HepG2 (cell line): Measurements from ENCODE around the gene EHD4. TPM values are rescaled to one million over a fixed set of nuclear protein-coding genes. Genes with fewer than 3 reads are reported as not detected.

Experiments used
- ATAC-seq: fragments of 200-7000 bp; cut with Tn5 transposase; 3 replicates; pipeline ENCODE4 v1.9.1; 2020; ENCODE audit warnings: mild to moderate bottlenecking, moderate library complexity
- BruUV-seq: library from RNA; stranded (reverse); fragments of 400-500 nt; replicated peaks from 2 replicates; lab custom pipeline; 2021; lab: Mats Ljungman, UMichigan
- CTCF ChIA-PET: fragments of 300-600 bp; formaldehyde crosslinking; extraction: SDS; loops from one replicate; lab custom pipeline; 2021; ENCODE audit warnings: low total read pairs, inconsistent platforms, low intra/inter-chr PET ratio; lab: Yijun Ruan, JAX
- POLR2A ChIA-PET: fragments of 350-600 bp; sonication (Branson Sonifier 250); formaldehyde crosslinking; loops from one replicate; lab custom pipeline; 2020; ENCODE audit warnings: antibody characterized with exemption, inconsistent platforms; lab: Yijun Ruan, JAX
- DNase-seq: peaks from one replicate; pipeline ENCODE4 v3.0.0-alpha.2; 2015; ENCODE audit warnings: low spot score
- FAIRE-seq: peaks from 3 replicates; lab custom pipeline; 2011; peaks lifted over from hg19 to GRCh38; lab: Jason Lieb, UNC
- H2AFZ ChIP-seq: one replicate; pipeline ENCODE4 v1.6.1; 2011; ENCODE audit warnings: low read length, inconsistent platforms
- H3K27ac ChIP-seq: fragments of 300-600 bp; 3 replicates; pipeline ENCODE4 v1.8.0; 2011; ENCODE audit warnings: mixed run types, mild to moderate bottlenecking, mixed read lengths, low read length, inconsistent platforms; ENCODE audit not compliant: insufficient read depth; ENCODE audit errors: extremely low read length
- H3K27me3 ChIP-seq, 2 experiments: fragments of 200-600 bp in 1 of 2; 2 replicates in 1 of 2; 3 replicates in 1 of 2; pipeline versions ENCODE4 v1.6.0 to v1.8.0; 2011; ENCODE audit warnings: low read length in 2 of 2, mild to moderate bottlenecking in 2 of 2, moderate library complexity in 2 of 2, inconsistent platforms in 1 of 2; ENCODE audit not compliant: insufficient read depth in 2 of 2, control insufficient read depth in 1 of 2
- H3K36me3 ChIP-seq, 2 experiments: fragments of 200-600 bp in 1 of 2; replicated peaks in 1 of 2; 2 replicates in 1 of 2; 3 replicates in 1 of 2; pipeline versions ENCODE4 v1.5.1 to v1.8.0; 2011; ENCODE audit warnings: low read length in 2 of 2, inconsistent platforms in 1 of 2; ENCODE audit not compliant: insufficient read depth in 2 of 2, control insufficient read depth in 1 of 2
- H3K4me1 ChIP-seq: 2 replicates; pipeline ENCODE4 v1.5.1; 2012; ENCODE audit warnings: low read length, inconsistent platforms; ENCODE audit not compliant: insufficient read depth
- H3K4me2 ChIP-seq: 2 replicates; pipeline ENCODE4 v1.6.0; 2011; ENCODE audit warnings: low read depth, low read length, inconsistent platforms
- H3K4me3 ChIP-seq, 3 experiments: fragments of 200-600 bp in 1 of 3; sonication (generic), shearing (Covaris generic) in 1 of 3; replicated peaks in 1 of 3; 2 replicates each; pipeline ENCODE4 v1.5.1; 2011 to 2016; ENCODE audit warnings: low read length in 3 of 3, inconsistent platforms in 2 of 3, low read depth in 2 of 3, mild to moderate bottlenecking in 2 of 3, control low read depth in 1 of 3, mixed read lengths in 1 of 3; ENCODE audit not compliant: insufficient read depth in 1 of 3
- H3K79me2 ChIP-seq: one replicate; pipeline ENCODE4 v1.6.1; 2011; ENCODE audit warnings: low read length, inconsistent platforms; ENCODE audit not compliant: insufficient read depth
- H3K9ac ChIP-seq: 2 replicates; pipeline ENCODE4 v1.6.0; 2011; ENCODE audit warnings: mild to moderate bottlenecking, low read depth, low read length, inconsistent platforms; ENCODE audit not compliant: insufficient read depth
- H3K9me3 ChIP-seq: 2 replicates; pipeline ENCODE4 v1.5.1; 2012; ENCODE audit warnings: mild to moderate bottlenecking, low read length
- H4K20me1 ChIP-seq: 2 replicates; pipeline ENCODE4 v1.6.0; 2011; ENCODE audit warnings: inconsistent platforms, mild to moderate bottlenecking, low read length, moderate library complexity; ENCODE audit not compliant: insufficient read depth
- HNF4A ChIP-seq: sonication (generic); formaldehyde crosslinking; IDR thresholded peaks from 2 replicates; pipeline ENCODE4 v1.4.0; 2020; ENCODE audit warnings: missing genetic modification reagents
- NPAS2 ChIP-seq: sonication (generic); formaldehyde crosslinking; IDR thresholded peaks from 2 replicates; pipeline ENCODE4 v1.8.0; 2022; ENCODE audit warnings: mild to moderate bottlenecking, missing genetic modification reagents, borderline replicate concordance
- NR2C2 ChIP-seq: sonication (generic); formaldehyde crosslinking; IDR thresholded peaks from 2 replicates; pipeline ENCODE4 v1.4.0; 2020; ENCODE audit warnings: missing genetic modification reagents, mild to moderate bottlenecking, moderate library complexity, borderline replicate concordance
- PHB2 ChIP-seq: fragments of 450-650 bp; IDR thresholded peaks from 2 replicates; pipeline ENCODE4 v1.6.1; 2018; ENCODE audit not compliant: partially characterized antibody
- RFX1 ChIP-seq: fragments of 450-650 bp; IDR thresholded peaks from 2 replicates; pipeline ENCODE4 v1.6.1; 2017
- ZNF556 ChIP-seq: sonication (generic); formaldehyde crosslinking; IDR thresholded peaks from 2 replicates; pipeline ENCODE4 v1.4.0; 2020; ENCODE audit warnings: mild to moderate bottlenecking, missing genetic modification reagents, borderline replicate concordance
- ZNF761 ChIP-seq: sonication (generic); formaldehyde crosslinking; conservative IDR thresholded peaks from 2 replicates; pipeline ENCODE4 v1.4.0; 2020; ENCODE audit warnings: mild to moderate bottlenecking, missing genetic modification reagents
- ZNF816 ChIP-seq: sonication (generic); formaldehyde crosslinking; IDR thresholded peaks from 2 replicates; pipeline ENCODE4 v1.8.0; 2022; ENCODE audit warnings: missing genetic modification reagents, mild to moderate bottlenecking, borderline replicate concordance
- ZNF891 ChIP-seq: sonication (generic); formaldehyde crosslinking; IDR thresholded peaks from 2 replicates; pipeline ENCODE4 v1.5.0; 2020; ENCODE audit warnings: mild to moderate bottlenecking, missing genetic modification reagents
- WGBS: methylation state at CpG from one replicate; pipeline ENCODE4 v1.1.6; 2017; ENCODE audit warnings: low lambda C conversion rate; 5-methylcytosine and 5-hydroxymethylcytosine counted together
- in situ Hi-C: cut with HindIII; loops from 2 replicates; pipeline ENCODE4 v1.10.0; 2017; ENCODE audit warnings: low pct_unique_long_range_greater_than_20kb; ENCODE audit not compliant: extremely low pct_ligation_motif_present
- intact Hi-C: fragments of 100-400 bp; cut with micrococcal nuclease; formaldehyde crosslinking; loops from one replicate; pipeline ENCODE4 v1.10.0; 2022; ENCODE audit not compliant: unreplicated experiment
- polyA plus RNA-seq, 8 experiments: library from polyadenylated mRNA; depleted of rRNA in 3 of 8; stranded (reverse) in 7 of 8; unstranded in 1 of 8; fragments of >200 nt; fragmentation: Illumina TruSeq in 4 of 8; extraction: Trizol in 4 of 8; gene quantifications; 2 replicates each; pipeline versions ENCODE4 v1.2.1 to v1.2.3, GENCODE V29; 2011 to 2016; ENCODE audit warnings: low read depth in 4 of 8, missing spikeins in 1 of 8, mixed read lengths in 1 of 8; ENCODE audit not compliant: insufficient read depth in 1 of 8
- total RNA-seq, 5 experiments: library from RNA; depleted of rRNA; stranded (reverse); fragments of >200 nt; fragmentation: Illumina TruSeq; extraction: Trizol; gene quantifications; 2 replicates each; pipeline ENCODE4 v1.2.3, GENCODE V29; 2016; ENCODE audit warnings: low read depth in 1 of 5
- TF ChIP-seq, protein P1 (sequence below): sonication (generic); formaldehyde crosslinking; IDR thresholded peaks from 2 replicates; pipeline ENCODE4 v1.5.0; 2020; ENCODE audit warnings: mild to moderate bottlenecking, missing genetic modification reagents, borderline replicate concordance
- TF ChIP-seq, protein P2 (sequence below): sonication (generic); formaldehyde crosslinking; IDR thresholded peaks from 2 replicates; pipeline ENCODE4 v1.5.1; 2020; ENCODE audit warnings: missing genetic modification reagents, mild to moderate bottlenecking, borderline replicate concordance
- TF ChIP-seq, protein P3 (sequence below): sonication (generic); formaldehyde crosslinking; IDR thresholded peaks from 2 replicates; pipeline ENCODE4 v1.4.0; 2020; ENCODE audit warnings: missing genetic modification reagents
- TF ChIP-seq, protein P4 (sequence below): sonication (generic); formaldehyde crosslinking; IDR thresholded peaks from 2 replicates; pipeline ENCODE4 v1.4.0; 2020; ENCODE audit warnings: mild to moderate bottlenecking, low read depth, missing genetic modification reagents
- TF ChIP-seq, protein P5 (sequence below): sonication (generic); formaldehyde crosslinking; IDR thresholded peaks from 2 replicates; pipeline ENCODE4 v1.4.0; 2020; ENCODE audit warnings: mild to moderate bottlenecking, low read depth, missing genetic modification reagents
- TF ChIP-seq, protein P6 (sequence below): sonication (generic); formaldehyde crosslinking; IDR thresholded peaks from 2 replicates; pipeline ENCODE4 v1.8.0; 2022; ENCODE audit warnings: mild to moderate bottlenecking, missing genetic modification reagents, moderate library complexity

Gene EHD4
- total and polyA plus RNA-seq, 2 of the 13 experiments (the other 11 are each of a cell fraction or from before 2014, with no cell fraction given) = 3.1 to 4.8 TPM

DNA sequence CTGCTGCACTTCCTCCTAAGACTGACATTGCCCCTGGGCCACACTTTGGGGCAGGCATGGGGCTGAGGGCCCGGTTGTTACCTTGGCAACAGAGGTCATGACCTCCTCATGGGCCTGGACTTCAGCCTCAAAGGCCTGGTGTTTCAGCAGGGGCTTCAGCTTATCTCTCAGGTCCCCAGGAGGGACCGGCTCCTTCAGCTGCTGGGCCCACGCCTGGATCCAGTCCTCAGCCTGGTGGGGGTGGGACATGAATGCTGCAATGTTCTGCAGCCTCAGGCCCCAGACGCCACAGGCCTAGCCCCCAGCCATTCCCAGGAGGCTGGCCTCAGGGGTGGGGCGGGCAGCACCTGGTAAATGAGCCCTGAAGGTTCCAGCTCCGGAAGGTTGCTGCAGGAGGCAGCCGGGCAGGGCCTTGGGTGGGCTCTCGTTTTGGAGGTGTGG is 106.1 kb downstream of the EHD4 start:
- ChIA-PET POLR2A (no interaction called here), CTCF (no interaction called here)
- peak overlapping the region; percentile 76 for H3K4me2 ChIP-seq
- peak; percentile 52 for ATAC-seq
- H3K4me1 ChIP-seq = peaks cover 40% of the 10 kb centered on the region
- in situ Hi-C loops = no loop called here
- peak; percentile 31 for DNase-seq
- peak overlapping the region in 2 of 3 experiments; percentile 34 to 57; a peak in 4 of 6 replicates for H3K4me3 ChIP-seq
- H3K79me2 ChIP-seq = no peaks in the 10 kb centered on the region
- H3K27ac ChIP-seq = no peak overlapping the region
- no TSS peak for BruUV-seq
- 17% methylated on average over 1 of the region's 8 CpGs for WGBS
- intact Hi-C loops = no loop called here
- H3K9ac ChIP-seq = peak overlapping the region; percentile 44; the same call in 1 of the 2 replicates
- H3K27me3 ChIP-seq = peaks cover 9 to 61% of the 10 kb centered on the region in 2 experiments; a peak in 4 of 5 replicates
- H2AFZ ChIP-seq = no peak overlapping the region
- no peaks in the 10 kb centered on the region for H4K20me1 ChIP-seq
- FAIRE-seq = peak; percentile 12
- no peaks in the 10 kb centered on the region for H3K36me3 ChIP-seq
- no peaks in the 10 kb centered on the region for H3K9me3 ChIP-seq
- peak; percentile 69 for TF ChIP-seq RFX1
- no peak for TF ChIP-seq ZNF891 (CRISPR knock-in tag)
- peak; percentile 93 for TF ChIP-seq NR2C2 (CRISPR knock-in tag)
- TF ChIP-seq PHB2 = no peak
- TF ChIP-seq, protein P1, sequence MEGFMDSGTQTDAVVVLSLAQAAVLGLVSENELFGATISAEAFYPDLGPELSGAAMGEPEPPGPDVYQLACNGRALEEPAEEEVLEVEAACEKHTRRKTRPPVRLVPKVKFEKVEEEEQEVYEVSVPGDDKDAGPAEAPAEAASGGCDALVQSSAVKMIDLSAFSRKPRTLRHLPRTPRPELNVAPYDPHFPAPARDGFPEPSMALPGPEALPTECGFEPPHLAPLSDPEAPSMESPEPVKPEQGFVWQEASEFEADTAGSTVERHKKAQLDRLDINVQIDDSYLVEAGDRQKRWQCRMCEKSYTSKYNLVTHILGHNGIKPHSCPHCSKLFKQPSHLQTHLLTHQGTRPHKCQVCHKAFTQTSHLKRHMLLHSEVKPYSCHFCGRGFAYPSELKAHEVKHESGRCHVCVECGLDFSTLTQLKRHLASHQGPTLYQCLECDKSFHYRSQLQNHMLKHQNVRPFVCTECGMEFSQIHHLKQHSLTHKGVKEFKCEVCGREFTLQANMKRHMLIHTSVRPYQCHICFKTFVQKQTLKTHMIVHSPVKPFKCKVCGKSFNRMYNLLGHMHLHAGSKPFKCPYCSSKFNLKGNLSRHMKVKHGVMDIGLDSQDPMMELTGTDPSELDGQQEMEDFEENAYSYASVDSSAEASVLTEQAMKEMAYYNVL (CRISPR knock-in tag) = no peak
- TF ChIP-seq, protein P2, sequence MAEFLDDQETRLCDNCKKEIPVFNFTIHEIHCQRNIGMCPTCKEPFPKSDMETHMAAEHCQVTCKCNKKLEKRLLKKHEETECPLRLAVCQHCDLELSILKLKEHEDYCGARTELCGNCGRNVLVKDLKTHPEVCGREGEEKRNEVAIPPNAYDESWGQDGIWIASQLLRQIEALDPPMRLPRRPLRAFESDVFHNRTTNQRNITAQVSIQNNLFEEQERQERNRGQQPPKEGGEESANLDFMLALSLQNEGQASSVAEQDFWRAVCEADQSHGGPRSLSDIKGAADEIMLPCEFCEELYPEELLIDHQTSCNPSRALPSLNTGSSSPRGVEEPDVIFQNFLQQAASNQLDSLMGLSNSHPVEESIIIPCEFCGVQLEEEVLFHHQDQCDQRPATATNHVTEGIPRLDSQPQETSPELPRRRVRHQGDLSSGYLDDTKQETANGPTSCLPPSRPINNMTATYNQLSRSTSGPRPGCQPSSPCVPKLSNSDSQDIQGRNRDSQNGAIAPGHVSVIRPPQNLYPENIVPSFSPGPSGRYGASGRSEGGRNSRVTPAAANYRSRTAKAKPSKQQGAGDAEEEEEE (CRISPR knock-in tag) = no peak
- TF ChIP-seq, protein P3, sequence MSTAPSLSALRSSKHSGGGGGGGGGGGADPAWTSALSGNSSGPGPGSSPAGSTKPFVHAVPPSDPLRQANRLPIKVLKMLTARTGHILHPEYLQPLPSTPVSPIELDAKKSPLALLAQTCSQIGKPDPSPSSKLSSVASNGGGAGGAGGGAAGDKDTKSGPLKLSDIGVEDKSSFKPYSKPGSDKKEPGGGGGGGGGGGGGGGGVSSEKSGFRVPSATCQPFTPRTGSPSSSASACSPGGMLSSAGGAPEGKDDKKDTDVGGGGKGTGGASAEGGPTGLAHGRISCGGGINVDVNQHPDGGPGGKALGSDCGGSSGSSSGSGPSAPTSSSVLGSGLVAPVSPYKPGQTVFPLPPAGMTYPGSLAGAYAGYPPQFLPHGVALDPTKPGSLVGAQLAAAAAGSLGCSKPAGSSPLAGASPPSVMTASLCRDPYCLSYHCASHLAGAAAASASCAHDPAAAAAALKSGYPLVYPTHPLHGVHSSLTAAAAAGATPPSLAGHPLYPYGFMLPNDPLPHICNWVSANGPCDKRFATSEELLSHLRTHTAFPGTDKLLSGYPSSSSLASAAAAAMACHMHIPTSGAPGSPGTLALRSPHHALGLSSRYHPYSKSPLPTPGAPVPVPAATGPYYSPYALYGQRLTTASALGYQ (CRISPR knock-in tag) = no peak
- TF ChIP-seq, protein P4, sequence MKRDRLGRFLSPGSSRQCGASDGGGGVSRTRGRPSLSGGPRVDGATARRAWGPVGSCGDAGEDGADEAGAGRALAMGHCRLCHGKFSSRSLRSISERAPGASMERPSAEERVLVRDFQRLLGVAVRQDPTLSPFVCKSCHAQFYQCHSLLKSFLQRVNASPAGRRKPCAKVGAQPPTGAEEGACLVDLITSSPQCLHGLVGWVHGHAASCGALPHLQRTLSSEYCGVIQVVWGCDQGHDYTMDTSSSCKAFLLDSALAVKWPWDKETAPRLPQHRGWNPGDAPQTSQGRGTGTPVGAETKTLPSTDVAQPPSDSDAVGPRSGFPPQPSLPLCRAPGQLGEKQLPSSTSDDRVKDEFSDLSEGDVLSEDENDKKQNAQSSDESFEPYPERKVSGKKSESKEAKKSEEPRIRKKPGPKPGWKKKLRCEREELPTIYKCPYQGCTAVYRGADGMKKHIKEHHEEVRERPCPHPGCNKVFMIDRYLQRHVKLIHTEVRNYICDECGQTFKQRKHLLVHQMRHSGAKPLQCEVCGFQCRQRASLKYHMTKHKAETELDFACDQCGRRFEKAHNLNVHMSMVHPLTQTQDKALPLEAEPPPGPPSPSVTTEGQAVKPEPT (CRISPR knock-in tag) = 0 out of 2 replicates have a peak, but pooled peaks have one; percentile 30
- TF ChIP-seq ZNF761 (CRISPR knock-in tag) = 0 out of 2 replicates have a peak, but pooled peaks have one; percentile 27
- no peak for TF ChIP-seq ZNF816 (CRISPR knock-in tag)
- TF ChIP-seq, protein P5, sequence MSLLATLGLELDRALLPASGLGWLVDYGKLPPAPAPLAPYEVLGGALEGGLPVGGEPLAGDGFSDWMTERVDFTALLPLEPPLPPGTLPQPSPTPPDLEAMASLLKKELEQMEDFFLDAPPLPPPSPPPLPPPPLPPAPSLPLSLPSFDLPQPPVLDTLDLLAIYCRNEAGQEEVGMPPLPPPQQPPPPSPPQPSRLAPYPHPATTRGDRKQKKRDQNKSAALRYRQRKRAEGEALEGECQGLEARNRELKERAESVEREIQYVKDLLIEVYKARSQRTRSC (CRISPR knock-in tag) = 0 out of 2 replicates have a peak, but pooled peaks have one; percentile 46
- TF ChIP-seq, protein P6, sequence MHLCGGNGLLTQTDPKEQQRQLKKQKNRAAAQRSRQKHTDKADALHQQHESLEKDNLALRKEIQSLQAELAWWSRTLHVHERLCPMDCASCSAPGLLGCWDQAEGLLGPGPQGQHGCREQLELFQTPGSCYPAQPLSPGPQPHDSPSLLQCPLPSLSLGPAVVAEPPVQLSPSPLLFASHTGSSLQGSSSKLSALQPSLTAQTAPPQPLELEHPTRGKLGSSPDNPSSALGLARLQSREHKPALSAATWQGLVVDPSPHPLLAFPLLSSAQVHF (CRISPR knock-in tag) = no peak
- TF ChIP-seq HNF4A (CRISPR knock-in tag) = peak; percentile 78
- peak; percentile 71; the same call in 1 of the 2 replicates for TF ChIP-seq ZNF556 (CRISPR knock-in tag)
- TF ChIP-seq NPAS2 = no peak
